NCI-H2196 (cell line): ENCODE data around the gene TLR4.
A peak's percentile ranks its signal among the peaks of the same experiment; 100 is the strongest.

Experiments
- DNase-seq: peaks from one replicate; lab custom pipeline; 2025; ENCODE audit not compliant: unreplicated experiment; lab: John Stamatoyannopoulos, UW

TLR4 gene

GRCh38 chr9:117704024-117704575, at the start of gene TLR4:
Gene TLR4 (plus strand): TSS chr9:117704403. CDS start chr9:117704473, 70 bp downstream.
- DNase-seq: peak; percentile 31

GRCh38 chr9:117656002-117656401, 48.2 kb upstream of the TLR4 start:
- DNase-seq: no peak

- DNase-seq: no peak
These were observed 41.6 kb upstream of the TLR4 start for GRCh38 chr9:117662651-117663050.

GRCh38 chr9:117664419-117664818, 39.8 kb upstream of the TLR4 start:
- no peak for DNase-seq

GRCh38 chr9:117665601-117666385, 38.4 kb upstream of the TLR4 start:
- no peak for DNase-seq

- no peak for DNase-seq
These were observed 32.7 kb upstream of the TLR4 start for GRCh38 chr9:117671468-117671867.

GRCh38 chr9:117672369-117672768, 31.8 kb upstream of the TLR4 start:
- DNase-seq: no peak

GRCh38 chr9:117677572-117677971, 26.6 kb upstream of the TLR4 start:
- no peak for DNase-seq

GRCh38 chr9:117678871-117679270, 25.3 kb upstream of the TLR4 start:
- DNase-seq: no peak

GRCh38 chr9:117679416-117679815, 24.8 kb upstream of the TLR4 start:
- no peak for DNase-seq

GRCh38 chr9:117681888-117682287, 22.3 kb upstream of the TLR4 start:
- DNase-seq: no peak

- no peak for DNase-seq
These were observed 21.1 kb upstream of the TLR4 start for GRCh38 chr9:117682955-117683710.

- no peak for DNase-seq
These were observed 16.7 kb upstream of the TLR4 start for GRCh38 chr9:117687532-117687931.

- no peak for DNase-seq
These were observed 12.8 kb upstream of the TLR4 start for GRCh38 chr9:117691367-117691766.

GRCh38 chr9:117696154-117696553, 8.0 kb upstream of the TLR4 start:
- DNase-seq: no peak

GRCh38 chr9:117697046-117697445, 7.2 kb upstream of the TLR4 start:
- DNase-seq: no peak

- no peak for DNase-seq
These were observed 666 bp upstream of the TLR4 start for GRCh38 chr9:117703537-117703936.

GRCh38 chr9:117704597-117704996, 394 bp downstream of the TLR4 start:
- no peak for DNase-seq

GRCh38 chr9:117705386-117705785, 1.2 kb downstream of the TLR4 start:
- DNase-seq: no peak

GRCh38 chr9:117706421-117707116, 2.4 kb downstream of the TLR4 start:
- DNase-seq: peak; percentile 8

- DNase-seq: no peak
These were observed 3.4 kb downstream of the TLR4 start for GRCh38 chr9:117707561-117707960.
